Endothelial cell of hepatic sinusoid (primary cell): ENCODE results near the gene HMGCS2.

Experiments
- in situ Hi-C: cut with HindIII; loops from 2 replicates; pipeline ENCODE4 v1.10.0; 2017; ENCODE audit warnings: low sequenced_read_pairs

The HMGCS2 gene

DNA sequence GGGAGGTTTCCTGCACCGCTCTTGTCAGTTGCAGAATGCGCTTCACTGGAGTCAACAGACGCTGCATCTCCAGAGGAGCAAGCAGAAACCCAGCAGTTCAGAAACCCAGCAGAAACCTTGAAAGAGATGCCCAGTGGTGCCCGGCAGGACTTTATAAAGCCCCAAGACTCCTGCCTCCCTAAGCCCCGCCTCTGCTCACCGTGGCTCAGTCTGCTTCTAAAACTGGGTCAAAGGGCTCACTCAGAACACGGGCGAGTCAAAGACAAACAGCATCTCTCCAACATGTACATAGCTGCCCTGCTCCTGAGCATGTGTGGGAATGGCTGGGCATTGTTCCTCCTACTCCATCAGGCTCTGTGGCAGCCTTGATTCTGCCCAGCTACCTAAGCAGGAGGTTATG, at the start of gene HMGCS2:
TSS of gene HMGCS2 (minus strand) at position 128 of the 400 bp plus-strand sequence. CDS start at position 67, 61 bp downstream.
- in situ Hi-C loops = loop anchor here (25.0 kb wide), 1 partner anchor 206 kb away; no protein-coding TSS in a partner anchor

DNA sequence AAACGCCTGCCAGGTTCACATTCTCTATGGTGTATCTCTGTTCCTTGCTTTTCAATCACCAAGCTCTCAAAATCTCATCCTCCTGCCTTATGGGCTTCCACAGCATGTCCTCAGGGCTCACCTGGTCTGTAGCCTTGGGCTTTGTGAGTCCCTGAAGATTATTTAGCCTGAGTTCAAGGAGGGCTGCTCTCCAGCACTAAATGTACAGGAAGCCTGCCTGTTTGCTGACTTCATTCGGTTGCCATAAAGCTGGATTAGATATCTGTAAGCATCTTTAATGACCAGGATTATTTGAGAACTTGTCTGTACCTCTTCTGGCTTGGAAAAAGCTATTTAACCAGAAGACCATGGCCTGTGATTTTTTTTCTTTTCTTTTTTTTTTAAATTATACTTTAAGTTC, 49.5 kb upstream of the HMGCS2 start:
- in situ Hi-C loops = no loop called here

GRCh38 chr1:119816407-119816806, 47.7 kb upstream of the HMGCS2 start:
- in situ Hi-C loops = no loop called here

DNA sequence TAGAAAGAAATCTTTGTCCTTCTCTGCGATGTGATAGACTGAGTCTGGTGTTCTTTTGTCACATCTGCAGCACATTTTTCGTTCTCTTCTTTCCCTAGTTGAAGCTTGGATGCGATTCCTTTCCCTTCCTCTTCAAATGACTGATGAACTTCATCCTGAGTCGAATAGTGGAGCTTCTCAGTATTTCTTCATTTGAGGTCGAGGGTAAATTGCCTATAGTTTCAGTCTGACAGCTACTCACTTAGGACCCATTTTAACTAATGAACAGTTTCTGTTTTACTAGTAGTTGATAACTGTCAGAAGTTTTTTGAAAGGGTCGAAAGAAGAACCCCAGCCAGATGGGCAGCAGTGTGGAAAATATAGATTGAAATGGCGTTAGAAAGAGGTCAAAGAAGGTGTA, 47.2 kb upstream of the HMGCS2 start:
- in situ Hi-C loops = no loop called here

- in situ Hi-C loops = no loop called here
These were observed 46.7 kb upstream of the HMGCS2 start for GRCh38 chr1:119815361-119815760.

DNA sequence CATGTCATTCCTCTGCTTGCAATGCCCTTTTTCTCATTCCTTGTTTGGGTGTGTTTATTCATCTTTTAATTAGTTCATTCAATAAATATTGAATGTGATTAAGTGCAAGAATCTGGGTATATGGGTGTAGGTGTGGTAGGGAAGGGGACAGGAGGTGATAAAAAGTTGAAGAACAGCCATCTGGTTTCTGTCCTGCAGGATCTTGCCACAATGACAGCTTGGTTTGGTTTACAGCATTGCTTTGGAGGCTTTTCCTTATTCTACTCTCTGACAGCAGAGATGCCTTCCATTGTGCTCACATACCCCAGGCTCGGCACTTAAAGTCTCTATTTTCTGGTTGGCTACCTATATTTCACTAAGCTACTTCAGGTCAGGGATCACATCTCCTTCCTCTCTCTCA, 45.6 kb upstream of the HMGCS2 start:
- in situ Hi-C loops = no loop called here

- in situ Hi-C loops = no loop called here
These were observed 43.4 kb upstream of the HMGCS2 start for GRCh38 chr1:119811985-119812557.

DNA sequence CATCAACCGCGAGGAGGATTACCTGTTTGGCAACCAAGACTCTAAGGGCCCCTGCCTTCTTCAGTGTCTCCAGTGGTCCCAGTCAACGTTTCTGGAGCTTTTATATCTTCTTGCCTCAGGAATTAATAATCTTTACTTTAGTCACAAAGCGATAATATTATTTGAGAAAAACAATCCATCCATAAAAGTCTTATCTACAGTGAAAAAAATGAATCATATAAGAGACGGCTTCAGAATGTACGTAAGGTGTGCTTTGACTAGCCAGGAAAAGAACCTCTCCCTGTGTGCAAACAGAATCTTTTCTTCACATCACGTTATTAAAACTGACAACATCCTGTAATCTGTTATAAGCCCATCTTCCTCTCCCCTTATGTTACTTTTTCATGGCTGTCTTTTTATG, 42.7 kb upstream of the HMGCS2 start, which contains the start of gene REG4:
TSS of gene REG4 (minus strand) at position 74 of the 400 bp plus-strand sequence. CDS start 2,691 bp downstream, outside the sequence.
- in situ Hi-C loops = no loop called here

GRCh38 chr1:119808972-119809550, 40.4 kb upstream of the HMGCS2 start:
- in situ Hi-C loops = no loop called here

GRCh38 chr1:119808491-119808890, 39.8 kb upstream of the HMGCS2 start:
- in situ Hi-C loops = no loop called here

- in situ Hi-C loops = no loop called here
These were observed 37.8 kb upstream of the HMGCS2 start for GRCh38 chr1:119806489-119806888.

DNA sequence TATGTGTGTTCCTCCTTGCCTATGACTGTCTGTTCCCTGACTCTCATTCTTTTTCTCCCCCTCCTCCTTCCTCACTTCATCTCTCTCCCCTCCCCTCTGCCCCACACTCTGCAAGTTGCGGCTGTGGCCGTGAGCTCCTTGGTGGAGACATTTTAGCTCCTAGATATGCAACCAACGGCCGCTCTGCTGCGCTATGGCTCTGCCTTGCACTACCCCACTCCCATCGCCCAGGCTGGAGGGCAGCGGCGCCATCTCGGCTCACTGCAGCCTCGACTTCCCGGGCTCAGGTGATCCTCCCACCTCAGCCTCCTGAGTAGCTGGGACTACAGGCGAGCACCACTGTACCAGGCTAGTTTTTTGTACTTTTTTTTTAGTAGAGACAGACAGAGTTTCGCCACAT, 37.0 kb upstream of the HMGCS2 start:
- in situ Hi-C loops = no loop called here

- in situ Hi-C loops = no loop called here
These were observed 36.5 kb upstream of the HMGCS2 start for GRCh38 chr1:119805247-119805646.

GRCh38 chr1:119799599-119800177, 31.0 kb upstream of the HMGCS2 start:
- in situ Hi-C loops = no loop called here

- in situ Hi-C loops = no loop called here
These were observed 30.3 kb upstream of the HMGCS2 start for GRCh38 chr1:119799003-119799402.

DNA sequence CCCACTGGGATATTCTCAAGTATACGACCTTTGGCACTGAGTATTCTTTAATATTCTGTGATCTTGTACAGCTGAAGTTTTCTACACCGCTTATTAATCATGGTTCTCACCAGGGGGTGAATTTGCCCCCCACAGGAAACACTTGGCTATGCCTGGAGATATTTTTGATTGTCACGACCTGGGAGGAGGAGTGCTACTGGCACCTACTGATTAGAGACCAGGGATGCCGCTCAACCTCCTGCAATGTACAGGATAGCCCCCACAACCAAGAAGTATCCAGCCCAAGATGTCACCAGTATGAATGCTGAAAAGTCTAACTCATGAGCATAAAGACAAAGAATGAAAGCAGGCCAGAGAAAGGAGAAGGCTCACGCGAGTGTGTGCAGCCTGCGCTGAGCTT, 28.9 kb upstream of the HMGCS2 start:
- in situ Hi-C loops = no loop called here

- in situ Hi-C loops = no loop called here
These were observed 28.5 kb upstream of the HMGCS2 start for GRCh38 chr1:119797162-119797561.

- in situ Hi-C loops = no loop called here
These were observed 26.8 kb upstream of the HMGCS2 start for GRCh38 chr1:119795261-119796200.

GRCh38 chr1:119794876-119795240, 26.2 kb upstream of the HMGCS2 start:
- in situ Hi-C loops = no loop called here

DNA sequence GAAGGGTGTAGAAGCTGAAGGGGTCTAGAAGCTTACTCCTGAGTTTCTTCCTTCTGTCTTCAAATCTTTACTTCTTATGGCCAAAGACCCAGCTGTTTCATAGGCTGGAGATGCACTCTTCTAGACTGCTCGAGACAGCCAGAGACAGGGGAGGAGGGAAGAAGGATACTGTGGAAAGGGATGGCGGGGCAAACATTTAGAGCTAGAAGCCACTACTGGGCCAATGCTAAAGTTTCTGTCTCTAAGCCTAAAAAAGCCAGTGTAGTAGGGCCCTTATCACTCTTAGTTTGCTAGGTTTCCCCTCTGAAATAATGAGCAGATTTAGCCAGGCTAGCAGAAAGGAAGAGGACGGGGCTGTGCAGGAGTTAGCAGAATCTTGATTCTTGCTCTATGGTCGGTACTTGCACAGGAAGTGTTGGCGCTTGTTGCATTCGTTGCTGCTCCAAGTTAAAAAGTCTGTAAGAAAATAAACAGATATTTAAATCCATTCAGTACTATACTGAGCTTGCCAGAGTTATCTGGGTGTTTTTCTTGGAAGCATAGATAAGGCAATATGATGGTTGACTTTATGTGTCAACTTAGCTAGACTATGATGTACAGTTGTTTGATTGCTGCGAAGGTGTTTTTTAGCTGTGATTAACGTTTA, 25.6 kb upstream of the HMGCS2 start:
- in situ Hi-C loops = no loop called here

DNA sequence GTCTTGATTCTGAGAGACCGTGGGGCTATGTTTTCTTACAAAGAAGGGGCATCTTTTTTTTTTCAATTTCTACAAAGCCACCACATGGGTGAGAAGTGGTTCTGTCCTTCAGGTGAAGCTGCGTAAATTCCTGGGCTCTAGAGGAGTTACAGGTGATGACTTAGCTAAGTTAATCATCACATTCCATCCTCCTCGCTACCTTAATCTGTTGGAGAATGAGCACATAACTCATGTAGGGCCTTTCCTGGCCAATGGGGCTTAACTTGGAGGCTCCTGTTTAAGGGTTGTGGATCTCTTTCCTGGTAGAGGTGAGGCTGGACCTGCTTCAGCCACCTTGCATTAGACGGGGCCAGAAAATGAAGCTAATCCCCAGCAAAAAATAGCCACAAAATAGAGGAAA, 22.7 kb upstream of the HMGCS2 start:
- in situ Hi-C loops = no loop called here
